NCI-H2196 (cell line): ENCODE data around the gene XCL1.

Experiments
- DNase-seq: peaks from one replicate; lab custom pipeline; 2025; ENCODE audit not compliant: unreplicated experiment; lab: John Stamatoyannopoulos, UW

The XCL1 gene

GRCh38 chr1:168603501-168604110, 27.2 kb downstream of the XCL1 start:
- DNase-seq = peak; percentile 79

- no peak for DNase-seq
These were observed 29.0 kb downstream of the XCL1 start for GRCh38 chr1:168605443-168605842.

- DNase-seq = no peak
These were observed 29.7 kb downstream of the XCL1 start for GRCh38 chr1:168606096-168606495.

- DNase-seq = no peak
These were observed 31.5 kb downstream of the XCL1 start for GRCh38 chr1:168607872-168608428.

GRCh38 chr1:168608796-168609715, 32.7 kb downstream of the XCL1 start:
- no peak for DNase-seq

- DNase-seq = no peak
These were observed 33.5 kb downstream of the XCL1 start for GRCh38 chr1:168609741-168610510.

GRCh38 chr1:168613038-168613451, 36.6 kb downstream of the XCL1 start:
- no peak for DNase-seq

GRCh38 chr1:168613691-168614231, 37.4 kb downstream of the XCL1 start:
- no peak for DNase-seq

- no peak for DNase-seq
These were observed 37.8 kb downstream of the XCL1 start for GRCh38 chr1:168614235-168614634.

- no peak for DNase-seq
These were observed 39.6 kb downstream of the XCL1 start for GRCh38 chr1:168615965-168616364.

- DNase-seq = no peak
These were observed 41.8 kb downstream of the XCL1 start for GRCh38 chr1:168617974-168618750.

- no peak for DNase-seq
These were observed 42.5 kb downstream of the XCL1 start for GRCh38 chr1:168618886-168619285.

GRCh38 chr1:168621356-168621755, 45.0 kb downstream of the XCL1 start:
- no peak for DNase-seq

GRCh38 chr1:168623003-168623828, 46.8 kb downstream of the XCL1 start:
- peak; percentile 73 for DNase-seq

- DNase-seq = no peak
These were observed 47.4 kb downstream of the XCL1 start for GRCh38 chr1:168623831-168624230.

GRCh38 chr1:168626326-168626725, 49.9 kb downstream of the XCL1 start:
- DNase-seq = no peak

GRCh38 chr1:168627370-168627769, 51.0 kb downstream of the XCL1 start:
- no peak for DNase-seq

GRCh38 chr1:168628807-168629206, 52.4 kb downstream of the XCL1 start:
- DNase-seq = no peak

GRCh38 chr1:168629466-168629865, 53.1 kb downstream of the XCL1 start:
- DNase-seq = no peak
